HepG2 (cell line): Measurements from ENCODE around the gene SLC8B1. TPM values are rescaled to one million over a fixed set of nuclear protein-coding genes. Genes with fewer than 3 reads are reported as not detected.

Experiments used
- ATAC-seq: fragments of 200-7000 bp; cut with Tn5 transposase; 3 replicates; pipeline ENCODE4 v1.9.1; 2020; ENCODE audit warnings: mild to moderate bottlenecking, moderate library complexity
- BruUV-seq: library from RNA; stranded (reverse); fragments of 400-500 nt; replicated peaks from 2 replicates; lab custom pipeline; 2021; lab: Mats Ljungman, UMichigan
- CTCF ChIA-PET: fragments of 300-600 bp; formaldehyde crosslinking; extraction: SDS; loops from one replicate; lab custom pipeline; 2021; ENCODE audit warnings: low total read pairs, inconsistent platforms, low intra/inter-chr PET ratio; lab: Yijun Ruan, JAX
- POLR2A ChIA-PET: fragments of 350-600 bp; sonication (Branson Sonifier 250); formaldehyde crosslinking; loops from one replicate; lab custom pipeline; 2020; ENCODE audit warnings: antibody characterized with exemption, inconsistent platforms; lab: Yijun Ruan, JAX
- DNase-seq: peaks from one replicate; pipeline ENCODE4 v3.0.0-alpha.2; 2015; ENCODE audit warnings: low spot score
- FAIRE-seq: peaks from 3 replicates; lab custom pipeline; 2011; peaks lifted over from hg19 to GRCh38; lab: Jason Lieb, UNC
- H2AFZ ChIP-seq: one replicate; pipeline ENCODE4 v1.6.1; 2011; ENCODE audit warnings: low read length, inconsistent platforms
- H3K27ac ChIP-seq: fragments of 300-600 bp; 3 replicates; pipeline ENCODE4 v1.8.0; 2011; ENCODE audit warnings: mixed run types, mild to moderate bottlenecking, mixed read lengths, low read length, inconsistent platforms; ENCODE audit not compliant: insufficient read depth; ENCODE audit errors: extremely low read length
- H3K27me3 ChIP-seq, 2 experiments: fragments of 200-600 bp in 1 of 2; 2 replicates in 1 of 2; 3 replicates in 1 of 2; pipeline versions ENCODE4 v1.6.0 to v1.8.0; 2011; ENCODE audit warnings: low read length in 2 of 2, mild to moderate bottlenecking in 2 of 2, moderate library complexity in 2 of 2, inconsistent platforms in 1 of 2; ENCODE audit not compliant: insufficient read depth in 2 of 2, control insufficient read depth in 1 of 2
- H3K36me3 ChIP-seq, 2 experiments: fragments of 200-600 bp in 1 of 2; replicated peaks in 1 of 2; 2 replicates in 1 of 2; 3 replicates in 1 of 2; pipeline versions ENCODE4 v1.5.1 to v1.8.0; 2011; ENCODE audit warnings: low read length in 2 of 2, inconsistent platforms in 1 of 2; ENCODE audit not compliant: insufficient read depth in 2 of 2, control insufficient read depth in 1 of 2
- H3K4me1 ChIP-seq: 2 replicates; pipeline ENCODE4 v1.5.1; 2012; ENCODE audit warnings: low read length, inconsistent platforms; ENCODE audit not compliant: insufficient read depth
- H3K4me2 ChIP-seq: 2 replicates; pipeline ENCODE4 v1.6.0; 2011; ENCODE audit warnings: low read depth, low read length, inconsistent platforms
- H3K4me3 ChIP-seq, 3 experiments: fragments of 200-600 bp in 1 of 3; sonication (generic), shearing (Covaris generic) in 1 of 3; replicated peaks in 1 of 3; 2 replicates each; pipeline ENCODE4 v1.5.1; 2011 to 2016; ENCODE audit warnings: low read length in 3 of 3, inconsistent platforms in 2 of 3, low read depth in 2 of 3, mild to moderate bottlenecking in 2 of 3, control low read depth in 1 of 3, mixed read lengths in 1 of 3; ENCODE audit not compliant: insufficient read depth in 1 of 3
- H3K79me2 ChIP-seq: one replicate; pipeline ENCODE4 v1.6.1; 2011; ENCODE audit warnings: low read length, inconsistent platforms; ENCODE audit not compliant: insufficient read depth
- H3K9ac ChIP-seq: 2 replicates; pipeline ENCODE4 v1.6.0; 2011; ENCODE audit warnings: mild to moderate bottlenecking, low read depth, low read length, inconsistent platforms; ENCODE audit not compliant: insufficient read depth
- H3K9me3 ChIP-seq: 2 replicates; pipeline ENCODE4 v1.5.1; 2012; ENCODE audit warnings: mild to moderate bottlenecking, low read length
- H4K20me1 ChIP-seq: 2 replicates; pipeline ENCODE4 v1.6.0; 2011; ENCODE audit warnings: inconsistent platforms, mild to moderate bottlenecking, low read length, moderate library complexity; ENCODE audit not compliant: insufficient read depth
- DPF2 ChIP-seq: sonication (generic); formaldehyde crosslinking; IDR thresholded peaks from 2 replicates; pipeline ENCODE4 v1.4.0; 2020; ENCODE audit warnings: mild to moderate bottlenecking, low read depth, missing genetic modification reagents, borderline replicate concordance
- GFI1 ChIP-seq: sonication (generic); formaldehyde crosslinking; IDR thresholded peaks from 2 replicates; pipeline ENCODE4 v1.5.0; 2020; ENCODE audit warnings: missing genetic modification reagents, mild to moderate bottlenecking, borderline replicate concordance
- IRX3 ChIP-seq: sonication (generic); formaldehyde crosslinking; IDR thresholded peaks from 2 replicates; pipeline ENCODE4 v1.8.1; 2023; ENCODE audit warnings: mild to moderate bottlenecking, low read depth, missing genetic modification reagents, borderline replicate concordance
- LBX2 ChIP-seq: sonication (generic); formaldehyde crosslinking; IDR thresholded peaks from 2 replicates; pipeline ENCODE4 v1.5.0; 2020; ENCODE audit warnings: missing genetic modification reagents, mild to moderate bottlenecking, borderline replicate concordance
- SALL1 ChIP-seq: sonication (generic); formaldehyde crosslinking; IDR thresholded peaks from 2 replicates; pipeline ENCODE4 v1.8.0; 2022; ENCODE audit warnings: mild to moderate bottlenecking, missing genetic modification reagents
- SKI ChIP-seq: fragments of 450-650 bp; IDR thresholded peaks from one replicate; pipeline ENCODE4 v1.6.1; 2018; ENCODE audit warnings: mild to moderate bottlenecking; ENCODE audit not compliant: partially characterized antibody
- SMARCE1 ChIP-seq: fragments of 450-650 bp; IDR thresholded peaks from 2 replicates; pipeline ENCODE4 v1.6.1; 2017; ENCODE audit warnings: borderline replicate concordance
- TBL1XR1 ChIP-seq: fragments of 150-350 bp; IDR thresholded peaks from 2 replicates; pipeline ENCODE4 v1.6.1; 2014; ENCODE audit warnings: borderline replicate concordance, low read length; ENCODE audit not compliant: partially characterized antibody
- TOE1 ChIP-seq: sonication (generic); formaldehyde crosslinking; IDR thresholded peaks from 2 replicates; pipeline ENCODE4 v1.4.0; 2020; ENCODE audit warnings: mild to moderate bottlenecking, missing genetic modification reagents
- TP53 ChIP-seq: sonication (generic); formaldehyde crosslinking; conservative IDR thresholded peaks from 2 replicates; pipeline ENCODE4 v1.4.0; 2020; ENCODE audit warnings: missing genetic modification reagents
- ZNF142 ChIP-seq: sonication (generic); formaldehyde crosslinking; IDR thresholded peaks from 2 replicates; pipeline ENCODE4 v1.4.0; 2020; ENCODE audit warnings: missing genetic modification reagents
- ZNF205 ChIP-seq: IDR thresholded peaks from 2 replicates; pipeline ENCODE4 v1.6.1; 2018; ENCODE audit warnings: missing biosample characterization, missing genetic modification reagents
- ZNF275 ChIP-seq: sonication (generic); formaldehyde crosslinking; IDR thresholded peaks from 2 replicates; pipeline ENCODE4 v1.8.0; 2022; ENCODE audit warnings: missing genetic modification reagents, mild to moderate bottlenecking, inconsistent platforms, borderline replicate concordance
- ZNF883 ChIP-seq: sonication (generic); formaldehyde crosslinking; IDR thresholded peaks from 2 replicates; pipeline ENCODE4 v1.5.1; 2020; ENCODE audit warnings: mild to moderate bottlenecking, missing genetic modification reagents; ENCODE audit errors: not compliant biosample characterization
- WGBS: methylation state at CpG from one replicate; pipeline ENCODE4 v1.1.6; 2017; ENCODE audit warnings: low lambda C conversion rate; 5-methylcytosine and 5-hydroxymethylcytosine counted together
- in situ Hi-C: cut with HindIII; loops from 2 replicates; pipeline ENCODE4 v1.10.0; 2017; ENCODE audit warnings: low pct_unique_long_range_greater_than_20kb; ENCODE audit not compliant: extremely low pct_ligation_motif_present
- intact Hi-C: fragments of 100-400 bp; cut with micrococcal nuclease; formaldehyde crosslinking; loops from one replicate; pipeline ENCODE4 v1.10.0; 2022; ENCODE audit not compliant: unreplicated experiment
- polyA plus RNA-seq, 8 experiments: library from polyadenylated mRNA; depleted of rRNA in 3 of 8; stranded (reverse) in 7 of 8; unstranded in 1 of 8; fragments of >200 nt; fragmentation: Illumina TruSeq in 4 of 8; extraction: Trizol in 4 of 8; gene quantifications; 2 replicates each; pipeline versions ENCODE4 v1.2.1 to v1.2.3, GENCODE V29; 2011 to 2016; ENCODE audit warnings: low read depth in 4 of 8, missing spikeins in 1 of 8, mixed read lengths in 1 of 8; ENCODE audit not compliant: insufficient read depth in 1 of 8
- total RNA-seq, 5 experiments: library from RNA; depleted of rRNA; stranded (reverse); fragments of >200 nt; fragmentation: Illumina TruSeq; extraction: Trizol; gene quantifications; 2 replicates each; pipeline ENCODE4 v1.2.3, GENCODE V29; 2016; ENCODE audit warnings: low read depth in 1 of 5

The SLC8B1 gene
- total and polyA plus RNA-seq, 2 of the 13 experiments (the other 11 are each of a cell fraction or from before 2014, with no cell fraction given) = 6.8 to 8.0 TPM

DNA sequence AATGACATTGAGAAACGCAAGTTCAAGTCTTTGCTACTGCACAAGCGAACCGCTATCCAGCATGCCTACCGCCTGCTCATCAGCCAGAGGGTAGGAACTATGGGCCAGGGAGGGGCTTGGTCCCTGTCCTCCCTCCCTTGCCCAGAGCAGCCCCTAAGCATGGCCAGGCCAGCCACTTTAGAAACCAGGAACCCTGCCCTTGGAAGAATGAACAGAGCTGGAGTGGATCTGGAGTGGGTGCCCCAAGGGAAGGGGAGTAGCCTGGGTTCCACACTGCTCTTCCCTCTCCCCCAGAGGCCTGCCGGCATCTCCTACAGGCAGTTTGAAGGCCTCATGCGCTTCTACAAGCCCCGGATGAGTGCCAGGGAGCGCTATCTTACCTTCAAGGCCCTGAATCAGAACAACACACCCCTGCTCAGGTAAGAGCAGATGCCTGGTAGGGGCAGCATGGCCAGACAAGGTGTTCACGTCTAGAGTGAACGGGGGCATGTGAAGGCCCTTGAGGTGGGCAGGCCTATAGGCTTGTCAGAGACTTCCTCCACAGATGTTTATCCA lies 57.9 kb downstream of the SLC8B1 start:
- CTCF ChIA-PET = no interaction called here
- no peak overlapping the region for H3K9ac ChIP-seq
- no peaks in the 10 kb centered on the region for H3K27me3 ChIP-seq
- FAIRE-seq (no peak), ATAC-seq (no peak), DNase-seq (no peak)
- H3K4me1 ChIP-seq = peaks cover 10% of the 10 kb centered on the region
- no peak overlapping the region for H3K27ac ChIP-seq
- POLR2A ChIA-PET = no interaction called here
- in situ Hi-C loops = no loop called here
- no peaks in the 10 kb centered on the region for H3K9me3 ChIP-seq
- H3K4me2 ChIP-seq = no peak overlapping the region
- H3K79me2 ChIP-seq = no peaks in the 10 kb centered on the region
- H3K4me3 ChIP-seq = no peak overlapping the region
- no peak overlapping the region for H2AFZ ChIP-seq
- H4K20me1 ChIP-seq = no peaks in the 10 kb centered on the region
- 98% methylated on average over 8 of the region's 10 CpGs for WGBS
- peaks cover 3 to 31% of the 10 kb centered on the region in 2 experiments; a peak in 4 of 5 replicates for H3K36me3 ChIP-seq
- BruUV-seq = no TSS peak
- intact Hi-C loops = loop anchor here (10.0 kb wide), 1 partner anchor 82 kb away; no protein-coding TSS in a partner anchor
- TF ChIP-seq ZNF275 (CRISPR knock-in tag) (no peak), GFI1 (CRISPR knock-in tag) (no peak), IRX3 (CRISPR knock-in tag) (no peak), SKI (no peak), ZNF142 (CRISPR knock-in tag) (no peak), DPF2 (CRISPR knock-in tag) (no peak), TP53 (CRISPR knock-in tag) (no peak), SALL1 (CRISPR knock-in tag) (no peak), SMARCE1 (no peak), TOE1 (no peak), ZNF883 (CRISPR knock-in tag) (no peak), ZNF205 (no peak), TBL1XR1 (no peak), LBX2 (CRISPR knock-in tag) (no peak)
